ENCODE results near the gene WDR37. TPM values are rescaled to one million over a fixed set of nuclear protein-coding genes. Genes with fewer than 3 reads are reported as not detected.
"Not testable (repeated sequence)": the region's sequence is repeated elsewhere in the genome, so short reads cannot be mapped to it uniquely, and the experiment has no call there.

Gene WDR37
- total and polyA plus RNA-seq, 4 donors: 3.9 to 25.9 (median 14.4) TPM

GRCh38 chr10:1034758-1035157 is 21.4 kb upstream of the WDR37 start:
- Histone ChIP-seq H3K4me1 (ENCODE audit: control insufficient read depth in 1 of 2, insufficient read depth in 2 of 2, low read length in 2 of 2) (no peaks in the 10 kb centered on the region), H3K9me3 (ENCODE audit: control insufficient read depth, low read length) (no peaks in the 10 kb centered on the region), H3K4me3 (ENCODE audit: low read length in 2 of 2) (no peak overlapping the region), H3K27ac (ENCODE audit: low read depth in 1 of 2, low read length in 2 of 2) (no peak overlapping the region), H3K36me3 (ENCODE audit: control insufficient read depth in 1 of 2, insufficient read depth in 2 of 2, low read length in 1 of 2) (peaks cover 0 to 2% of the 10 kb centered on the region in 2 donors), H3K27me3 (ENCODE audit: control insufficient read depth in 1 of 2, insufficient read depth in 2 of 2, low read length in 1 of 2) (no peaks in the 10 kb centered on the region)
- intact Hi-C loops (cut with DNase I): no loop called here
- ATAC-seq (ENCODE audit: low FRiP score) (no peak), DNase-seq (no peak)
- WGBS, 2 donors: 91% methylated on average over 3 of the region's 3 CpGs

- DNase-seq (no peak), ATAC-seq (ENCODE audit: low FRiP score) (no peak)
- Histone ChIP-seq H3K4me3 (ENCODE audit: low read length in 2 of 2) (no peak overlapping the region), H3K27ac (ENCODE audit: low read depth in 1 of 2, low read length in 2 of 2) (no peak overlapping the region), H3K9me3 (ENCODE audit: control insufficient read depth, low read length) (no peaks in the 10 kb centered on the region), H3K27me3 (ENCODE audit: control insufficient read depth in 1 of 2, insufficient read depth in 2 of 2, low read length in 1 of 2) (no peaks in the 10 kb centered on the region), H3K4me1 (ENCODE audit: control insufficient read depth in 1 of 2, insufficient read depth in 2 of 2, low read length in 2 of 2) (no peaks in the 10 kb centered on the region), H3K36me3 (ENCODE audit: control insufficient read depth in 1 of 2, insufficient read depth in 2 of 2, low read length in 1 of 2) (peaks cover 0 to 3% of the 10 kb centered on the region in 2 donors)
- intact Hi-C loops (cut with DNase I): no loop called here
- WGBS, 2 donors: 60 to 67% methylated on average over 6 of the region's 6 CpGs
These were observed 21.0 kb upstream of the WDR37 start for GRCh38 chr10:1035201-1035600.

GRCh38 chr10:1036341-1036791 is 19.8 kb upstream of the WDR37 start:
- intact Hi-C loops (cut with DNase I): no loop called here
- WGBS, 2 donors: 78 to 79% methylated on average over 14 of the region's 14 CpGs
- Histone ChIP-seq H3K36me3 (ENCODE audit: control insufficient read depth in 1 of 2, insufficient read depth in 2 of 2, low read length in 1 of 2) (peaks cover 0 to 3% of the 10 kb centered on the region in 2 donors), H3K27me3 (ENCODE audit: control insufficient read depth in 1 of 2, insufficient read depth in 2 of 2, low read length in 1 of 2) (no peaks in the 10 kb centered on the region), H3K9me3 (ENCODE audit: control insufficient read depth, low read length) (no peaks in the 10 kb centered on the region), H3K4me3 (ENCODE audit: low read length in 2 of 2) (no peak overlapping the region), H3K27ac (ENCODE audit: low read depth in 1 of 2, low read length in 2 of 2) (no peak overlapping the region), H3K4me1 (ENCODE audit: control insufficient read depth in 1 of 2, insufficient read depth in 2 of 2, low read length in 2 of 2) (no peaks in the 10 kb centered on the region)
- no peak for ATAC-seq (ENCODE audit: low FRiP score)
- no peak for DNase-seq

- 87 to 90% methylated on average over 11 of the region's 11 CpGs for WGBS, 2 donors
- H3K4me3 ChIP-seq (ENCODE audit: low read length in 2 of 2): no peak overlapping the region
- no peak overlapping the region for H3K27ac ChIP-seq (ENCODE audit: low read depth in 1 of 2, low read length in 2 of 2)
- peaks cover 0 to 3% of the 10 kb centered on the region in 2 donors for H3K36me3 ChIP-seq (ENCODE audit: control insufficient read depth in 1 of 2, insufficient read depth in 2 of 2, low read length in 1 of 2)
- no peaks in the 10 kb centered on the region for H3K27me3 ChIP-seq (ENCODE audit: control insufficient read depth in 1 of 2, insufficient read depth in 2 of 2, low read length in 1 of 2)
- no peaks in the 10 kb centered on the region for H3K4me1 ChIP-seq (ENCODE audit: control insufficient read depth in 1 of 2, insufficient read depth in 2 of 2, low read length in 2 of 2)
- no peak for ATAC-seq (ENCODE audit: low FRiP score)
- no peak for DNase-seq
- intact Hi-C loops (cut with DNase I): no loop called here
- H3K9me3 ChIP-seq (ENCODE audit: control insufficient read depth, low read length): no peaks in the 10 kb centered on the region
These were observed 19.1 kb upstream of the WDR37 start for GRCh38 chr10:1037098-1037497.

GRCh38 chr10:1038769-1039168 is 17.4 kb upstream of the WDR37 start:
- DNase-seq; H3K9me3 ChIP-seq (ENCODE audit: control insufficient read depth, low read length); H3K4me1 ChIP-seq (ENCODE audit: control insufficient read depth in 1 of 2, insufficient read depth in 2 of 2, low read length in 2 of 2); H3K36me3 ChIP-seq (ENCODE audit: control insufficient read depth in 1 of 2, insufficient read depth in 2 of 2, low read length in 1 of 2); H3K27ac ChIP-seq (ENCODE audit: low read depth in 1 of 2, low read length in 2 of 2); H3K27me3 ChIP-seq (ENCODE audit: control insufficient read depth in 1 of 2, insufficient read depth in 2 of 2, low read length in 1 of 2); intact Hi-C loops (cut with DNase I); ATAC-seq (ENCODE audit: low FRiP score); H3K4me3 ChIP-seq (ENCODE audit: low read length in 2 of 2): not testable (repeated sequence)
- 77 to 84% methylated on average over 6 to 14 of the region's 20 CpGs for WGBS, 2 donors

GRCh38 chr10:1040133-1040532 is 16.1 kb upstream of the WDR37 start:
- WGBS, 2 donors: 77 to 78% methylated on average over 3 of the region's 3 CpGs
- Histone ChIP-seq H3K9me3 (ENCODE audit: control insufficient read depth, low read length) (no peaks in the 10 kb centered on the region), H3K27me3 (ENCODE audit: control insufficient read depth in 1 of 2, insufficient read depth in 2 of 2, low read length in 1 of 2) (no peaks in the 10 kb centered on the region), H3K36me3 (ENCODE audit: control insufficient read depth in 1 of 2, insufficient read depth in 2 of 2, low read length in 1 of 2) (peaks cover 2 to 3% of the 10 kb centered on the region in 2 donors), H3K4me3 (ENCODE audit: low read length in 2 of 2) (no peak overlapping the region), H3K4me1 (ENCODE audit: control insufficient read depth in 1 of 2, insufficient read depth in 2 of 2, low read length in 2 of 2) (no peaks in the 10 kb centered on the region), H3K27ac (ENCODE audit: low read depth in 1 of 2, low read length in 2 of 2) (no peak overlapping the region)
- ATAC-seq (ENCODE audit: low FRiP score): no peak
- no peak for DNase-seq
- intact Hi-C loops (cut with DNase I): no loop called here

GRCh38 chr10:1041514-1041913 is 14.7 kb upstream of the WDR37 start:
- H3K27me3 ChIP-seq (ENCODE audit: control insufficient read depth in 1 of 2, insufficient read depth in 2 of 2, low read length in 1 of 2): no peaks in the 10 kb centered on the region
- no peaks in the 10 kb centered on the region for H3K9me3 ChIP-seq (ENCODE audit: control insufficient read depth, low read length)
- intact Hi-C loops (cut with DNase I): no loop called here
- H3K4me1 ChIP-seq (ENCODE audit: control insufficient read depth in 1 of 2, insufficient read depth in 2 of 2, low read length in 2 of 2): no peaks in the 10 kb centered on the region
- 93% methylated on average over 9 of the region's 9 CpGs for WGBS, 2 donors
- no peak overlapping the region for H3K27ac ChIP-seq (ENCODE audit: low read depth in 1 of 2, low read length in 2 of 2)
- ATAC-seq (ENCODE audit: low FRiP score): no peak
- peaks cover 2 to 3% of the 10 kb centered on the region in 2 donors for H3K36me3 ChIP-seq (ENCODE audit: control insufficient read depth in 1 of 2, insufficient read depth in 2 of 2, low read length in 1 of 2)
- H3K4me3 ChIP-seq (ENCODE audit: low read length in 2 of 2): no peak overlapping the region
- no peak for DNase-seq

GRCh38 chr10:1043532-1043995 is 12.6 kb upstream of the WDR37 start:
- peak in 1 of 2 donors; percentile 57 for DNase-seq
- no peak overlapping the region for H3K4me3 ChIP-seq (ENCODE audit: low read length in 2 of 2)
- peak; percentile 44 for ATAC-seq (ENCODE audit: low FRiP score)
- 77 to 81% methylated on average over 12 of the region's 12 CpGs for WGBS, 2 donors
- intact Hi-C loops (cut with DNase I): no loop called here
- H3K27me3 ChIP-seq (ENCODE audit: control insufficient read depth in 1 of 2, insufficient read depth in 2 of 2, low read length in 1 of 2): no peaks in the 10 kb centered on the region
- no peak overlapping the region for H3K27ac ChIP-seq (ENCODE audit: low read depth in 1 of 2, low read length in 2 of 2)
- H3K9me3 ChIP-seq (ENCODE audit: control insufficient read depth, low read length): no peaks in the 10 kb centered on the region
- H3K36me3 ChIP-seq (ENCODE audit: control insufficient read depth in 1 of 2, insufficient read depth in 2 of 2, low read length in 1 of 2): peaks cover 1 to 2% of the 10 kb centered on the region in 2 donors
- no peaks in the 10 kb centered on the region for H3K4me1 ChIP-seq (ENCODE audit: control insufficient read depth in 1 of 2, insufficient read depth in 2 of 2, low read length in 2 of 2)

- ATAC-seq (ENCODE audit: low FRiP score) (no peak), DNase-seq (no peak)
- intact Hi-C loops (cut with DNase I): no loop called here
- Histone ChIP-seq H3K4me3 (ENCODE audit: low read length in 2 of 2) (no peak overlapping the region), H3K27me3 (ENCODE audit: control insufficient read depth in 1 of 2, insufficient read depth in 2 of 2, low read length in 1 of 2) (no peaks in the 10 kb centered on the region), H3K36me3 (ENCODE audit: control insufficient read depth in 1 of 2, insufficient read depth in 2 of 2, low read length in 1 of 2) (peaks cover 1 to 2% of the 10 kb centered on the region in 2 donors), H3K4me1 (ENCODE audit: control insufficient read depth in 1 of 2, insufficient read depth in 2 of 2, low read length in 2 of 2) (no peaks in the 10 kb centered on the region), H3K27ac (ENCODE audit: low read depth in 1 of 2, low read length in 2 of 2) (no peak overlapping the region), H3K9me3 (ENCODE audit: control insufficient read depth, low read length) (no peaks in the 10 kb centered on the region)
- WGBS, 2 donors: 50 to 56% methylated on average over 4 of the region's 4 CpGs
These were observed 12.0 kb upstream of the WDR37 start for GRCh38 chr10:1044146-1044545.
